ENCODE results near the gene UNC13A.

Gene UNC13A

DNA sequence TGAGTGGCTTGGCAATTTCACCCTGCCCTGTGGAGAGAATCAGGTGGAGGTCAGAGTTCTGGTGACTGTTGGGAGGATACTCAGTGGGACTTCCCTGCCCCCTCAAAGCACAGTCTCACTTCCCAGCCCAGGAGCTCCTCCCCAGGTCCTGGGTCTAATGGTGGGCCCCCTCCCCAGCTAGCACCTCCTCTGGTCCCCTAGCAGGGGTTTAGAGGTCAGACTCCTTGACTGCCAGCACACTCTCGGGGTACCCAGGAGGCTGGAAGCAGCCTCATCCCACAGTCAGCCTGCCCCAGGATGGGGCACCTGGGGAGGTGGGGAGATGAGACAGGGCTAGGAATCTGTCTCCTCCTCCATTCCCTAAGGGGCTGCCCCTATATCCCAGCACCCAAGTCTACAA lies 67.5 kb downstream of the UNC13A start:
- no peaks in the 10 kb centered on the region for H3K9me3 ChIP-seq
- H3K4me1 ChIP-seq (ENCODE audit: control insufficient read depth in 1 of 2, insufficient read depth in 1 of 2, low read depth in 1 of 2, low read length in 1 of 2): no peaks in the 10 kb centered on the region
- H3K27me3 ChIP-seq: peaks cover 39% of the 10 kb centered on the region
- no peaks in the 10 kb centered on the region for H3K36me3 ChIP-seq
- TF ChIP-seq, protein P1, sequence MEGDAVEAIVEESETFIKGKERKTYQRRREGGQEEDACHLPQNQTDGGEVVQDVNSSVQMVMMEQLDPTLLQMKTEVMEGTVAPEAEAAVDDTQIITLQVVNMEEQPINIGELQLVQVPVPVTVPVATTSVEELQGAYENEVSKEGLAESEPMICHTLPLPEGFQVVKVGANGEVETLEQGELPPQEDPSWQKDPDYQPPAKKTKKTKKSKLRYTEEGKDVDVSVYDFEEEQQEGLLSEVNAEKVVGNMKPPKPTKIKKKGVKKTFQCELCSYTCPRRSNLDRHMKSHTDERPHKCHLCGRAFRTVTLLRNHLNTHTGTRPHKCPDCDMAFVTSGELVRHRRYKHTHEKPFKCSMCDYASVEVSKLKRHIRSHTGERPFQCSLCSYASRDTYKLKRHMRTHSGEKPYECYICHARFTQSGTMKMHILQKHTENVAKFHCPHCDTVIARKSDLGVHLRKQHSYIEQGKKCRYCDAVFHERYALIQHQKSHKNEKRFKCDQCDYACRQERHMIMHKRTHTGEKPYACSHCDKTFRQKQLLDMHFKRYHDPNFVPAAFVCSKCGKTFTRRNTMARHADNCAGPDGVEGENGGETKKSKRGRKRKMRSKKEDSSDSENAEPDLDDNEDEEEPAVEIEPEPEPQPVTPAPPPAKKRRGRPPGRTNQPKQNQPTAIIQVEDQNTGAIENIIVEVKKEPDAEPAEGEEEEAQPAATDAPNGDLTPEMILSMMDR (IDR thresholded peaks at IDR 0.05): no peak
- no peak overlapping the region for H3K4me3 ChIP-seq (ENCODE audit: low read depth in 1 of 2, low read length in 1 of 2)
- no peak overlapping the region for H3K27ac ChIP-seq

- Histone ChIP-seq H3K36me3 (no peaks in the 10 kb centered on the region), H3K27me3 (peaks cover 49% of the 10 kb centered on the region), H3K27ac (no peak overlapping the region), H3K4me1 (ENCODE audit: control insufficient read depth in 1 of 2, insufficient read depth in 1 of 2, low read depth in 1 of 2, low read length in 1 of 2) (no peaks in the 10 kb centered on the region), H3K4me3 (ENCODE audit: low read depth in 1 of 2, low read length in 1 of 2) (no peak overlapping the region), H3K9me3 (no peaks in the 10 kb centered on the region)
- TF ChIP-seq, protein P1 (IDR thresholded peaks at IDR 0.05): no peak
Observed at GRCh38 chr19:17618936-17619335, 69.2 kb downstream of the UNC13A start.

- TF ChIP-seq, protein P1 (IDR thresholded peaks at IDR 0.05): no peak
- no peaks in the 10 kb centered on the region for H3K36me3 ChIP-seq
- H3K4me3 ChIP-seq (ENCODE audit: low read depth in 1 of 2, low read length in 1 of 2): no peak overlapping the region
Observed at GRCh38 chr19:17618281-17618903, 69.8 kb downstream of the UNC13A start.

GRCh38 chr19:17617807-17618192 lies 70.4 kb downstream of the UNC13A start:
- Histone ChIP-seq H3K27me3 (peaks cover 49% of the 10 kb centered on the region), H3K36me3 (no peaks in the 10 kb centered on the region), H3K27ac (no peak overlapping the region), H3K4me3 (ENCODE audit: low read depth in 1 of 2, low read length in 1 of 2) (no peak overlapping the region), H3K4me1 (ENCODE audit: control insufficient read depth in 1 of 2, insufficient read depth in 1 of 2, low read depth in 1 of 2, low read length in 1 of 2) (no peaks in the 10 kb centered on the region), H3K9me3 (no peaks in the 10 kb centered on the region)
- TF ChIP-seq, protein P1 (IDR thresholded peaks at IDR 0.05): no peak

More at GRCh38 chr19:17618281-17618903, 69.8 kb downstream of the UNC13A start:
- Histone ChIP-seq H3K9me3 (no peaks in the 10 kb centered on the region), H3K27me3 (peaks cover 49% of the 10 kb centered on the region), H3K4me1 (ENCODE audit: control insufficient read depth in 1 of 2, insufficient read depth in 1 of 2, low read depth in 1 of 2, low read length in 1 of 2) (no peaks in the 10 kb centered on the region), H3K27ac (no peak overlapping the region)

- H3K4me1 ChIP-seq (ENCODE audit: control insufficient read depth in 1 of 2, insufficient read depth in 1 of 2, low read depth in 1 of 2, low read length in 1 of 2): no peaks in the 10 kb centered on the region
- no peaks in the 10 kb centered on the region for H3K36me3 ChIP-seq
- TF ChIP-seq, protein P1 (IDR thresholded peaks at IDR 0.05): no peak
- no peaks in the 10 kb centered on the region for H3K9me3 ChIP-seq
- H3K27ac ChIP-seq: no peak overlapping the region
- H3K27me3 ChIP-seq: peaks cover 49% of the 10 kb centered on the region
- H3K4me3 ChIP-seq (ENCODE audit: low read depth in 1 of 2, low read length in 1 of 2): no peak overlapping the region
Observed at GRCh38 chr19:17616961-17617806, 71.0 kb downstream of the UNC13A start.
